ENCODE results near the gene ZNF808. TPM values are rescaled to one million over a fixed set of nuclear protein-coding genes. Genes with fewer than 3 reads are reported as not detected.

Gene ZNF808
- total RNA-seq, 1 experiment from 2014 or later, result 35.7 TPM

- H3K4ac ChIP-seq (ENCODE audit: low read depth, low read length), result no peak overlapping the region
- H3K4me1 Mint-ChIP-seq, result peaks cover 9 to 16% of the 10 kb centered on the region in 2 experiments
Measured at GRCh38 chr19:52494518-52494917, 33.0 kb upstream of the ZNF808 start.

More at GRCh38 chr19:52494518-52494917, 33.0 kb upstream of the ZNF808 start:
- H3K4me1 ChIP-seq (ENCODE audit: insufficient read depth, low read length), result no peaks in the 10 kb centered on the region
- peaks cover 8% of the 10 kb centered on the region for H3K23me2 ChIP-seq (ENCODE audit: insufficient read length, low read depth, low read length, poor library complexity, severe bottlenecking)
- no peak overlapping the region for H3K9ac ChIP-seq (ENCODE audit: extremely low read depth, insufficient read length, low read length)
- H2BK5ac ChIP-seq (ENCODE audit: insufficient read length, low read length), result no peak overlapping the region
- H3K14ac ChIP-seq (ENCODE audit: insufficient read depth, low read length), result no peak overlapping the region
- peaks cover 0 to 10% (median 4%) of the 10 kb centered on the region in 3 experiments; a peak in 4 of 7 replicates for H3K36me3 Mint-ChIP-seq (ENCODE audit: insufficient read depth in 1 of 3, low read depth in 3 of 3)
- H3K18ac ChIP-seq (ENCODE audit: insufficient read length, low read depth, low read length), result no peak overlapping the region
- H2AK5ac ChIP-seq (ENCODE audit: insufficient read length, low read length), result no peak overlapping the region
- H2BK20ac ChIP-seq (ENCODE audit: low read depth, low read length, poor library complexity, severe bottlenecking), result no peak overlapping the region
- no peak overlapping the region for H3K4me3 Mint-ChIP-seq
- TF ChIP-seq, protein P1, sequence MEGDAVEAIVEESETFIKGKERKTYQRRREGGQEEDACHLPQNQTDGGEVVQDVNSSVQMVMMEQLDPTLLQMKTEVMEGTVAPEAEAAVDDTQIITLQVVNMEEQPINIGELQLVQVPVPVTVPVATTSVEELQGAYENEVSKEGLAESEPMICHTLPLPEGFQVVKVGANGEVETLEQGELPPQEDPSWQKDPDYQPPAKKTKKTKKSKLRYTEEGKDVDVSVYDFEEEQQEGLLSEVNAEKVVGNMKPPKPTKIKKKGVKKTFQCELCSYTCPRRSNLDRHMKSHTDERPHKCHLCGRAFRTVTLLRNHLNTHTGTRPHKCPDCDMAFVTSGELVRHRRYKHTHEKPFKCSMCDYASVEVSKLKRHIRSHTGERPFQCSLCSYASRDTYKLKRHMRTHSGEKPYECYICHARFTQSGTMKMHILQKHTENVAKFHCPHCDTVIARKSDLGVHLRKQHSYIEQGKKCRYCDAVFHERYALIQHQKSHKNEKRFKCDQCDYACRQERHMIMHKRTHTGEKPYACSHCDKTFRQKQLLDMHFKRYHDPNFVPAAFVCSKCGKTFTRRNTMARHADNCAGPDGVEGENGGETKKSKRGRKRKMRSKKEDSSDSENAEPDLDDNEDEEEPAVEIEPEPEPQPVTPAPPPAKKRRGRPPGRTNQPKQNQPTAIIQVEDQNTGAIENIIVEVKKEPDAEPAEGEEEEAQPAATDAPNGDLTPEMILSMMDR (conservative IDR thresholded peaks at IDR 0.05), result no peak
- H3K56ac ChIP-seq (ENCODE audit: insufficient read length, low read depth, low read length), result no peak overlapping the region
- peaks cover 3% of the 10 kb centered on the region; the same call in 1 of the 2 replicates for H3K27me3 ChIP-seq (ENCODE audit: insufficient read depth, low read length)
- H3K4me2 ChIP-seq (ENCODE audit: insufficient read depth, insufficient read length, low read length), result no peak overlapping the region
- no peaks in the 10 kb centered on the region for H3K79me1 ChIP-seq (ENCODE audit: insufficient read depth, low read depth, low read length, poor library complexity, severe bottlenecking)
- H2BK15ac ChIP-seq (ENCODE audit: low read depth, low read length), result no peak overlapping the region
- H3K27ac ChIP-seq (ENCODE audit: insufficient read length, low read depth, low read length), result no peak overlapping the region
- no peak overlapping the region for H3K27ac Mint-ChIP-seq
- H3K9me3 Mint-ChIP-seq, result peaks cover 14 to 19% of the 10 kb centered on the region in 2 experiments
- H3K23ac ChIP-seq (ENCODE audit: insufficient read length, low read depth, low read length), result no peak overlapping the region
- no peaks in the 10 kb centered on the region for H4K20me1 ChIP-seq (ENCODE audit: control insufficient read depth, insufficient read depth, insufficient read length)
- H2AFZ ChIP-seq (ENCODE audit: low read length), result no peak overlapping the region
- H4K91ac ChIP-seq (ENCODE audit: insufficient read length, low read depth, low read length), result no peak overlapping the region
- no peaks in the 10 kb centered on the region for H3K79me2 ChIP-seq (ENCODE audit: insufficient read depth, low read length)
- H3T11ph ChIP-seq (ENCODE audit: low read length), result no peak overlapping the region
- WGBS (ENCODE audit: extremely low coverage, insufficient read length, low lambda C conversion rate), result no CpG with 5 or more reads among the region's 3 CpGs
- H4K5ac ChIP-seq (ENCODE audit: insufficient read length, low read depth, low read length), result no peak overlapping the region
- no peak overlapping the region for H4K8ac ChIP-seq (replicated peaks; ENCODE audit: insufficient read length, low read depth, low read length)
- H3K9me3 ChIP-seq (ENCODE audit: control insufficient read depth, low read depth, low read length), result no peaks in the 10 kb centered on the region
- H3K27me3 Mint-ChIP-seq (ENCODE audit: low read depth), result peaks cover 68% of the 10 kb centered on the region
- H2BK120ac ChIP-seq (ENCODE audit: low read depth, low read length, poor library complexity, severe bottlenecking), result no peak overlapping the region
- no peak overlapping the region for H2BK12ac ChIP-seq (ENCODE audit: insufficient read length, low read depth, low read length)
- DNase-seq, result no peak
